Measurements from ENCODE around the gene PIM2.

Gene PIM2

DNA sequence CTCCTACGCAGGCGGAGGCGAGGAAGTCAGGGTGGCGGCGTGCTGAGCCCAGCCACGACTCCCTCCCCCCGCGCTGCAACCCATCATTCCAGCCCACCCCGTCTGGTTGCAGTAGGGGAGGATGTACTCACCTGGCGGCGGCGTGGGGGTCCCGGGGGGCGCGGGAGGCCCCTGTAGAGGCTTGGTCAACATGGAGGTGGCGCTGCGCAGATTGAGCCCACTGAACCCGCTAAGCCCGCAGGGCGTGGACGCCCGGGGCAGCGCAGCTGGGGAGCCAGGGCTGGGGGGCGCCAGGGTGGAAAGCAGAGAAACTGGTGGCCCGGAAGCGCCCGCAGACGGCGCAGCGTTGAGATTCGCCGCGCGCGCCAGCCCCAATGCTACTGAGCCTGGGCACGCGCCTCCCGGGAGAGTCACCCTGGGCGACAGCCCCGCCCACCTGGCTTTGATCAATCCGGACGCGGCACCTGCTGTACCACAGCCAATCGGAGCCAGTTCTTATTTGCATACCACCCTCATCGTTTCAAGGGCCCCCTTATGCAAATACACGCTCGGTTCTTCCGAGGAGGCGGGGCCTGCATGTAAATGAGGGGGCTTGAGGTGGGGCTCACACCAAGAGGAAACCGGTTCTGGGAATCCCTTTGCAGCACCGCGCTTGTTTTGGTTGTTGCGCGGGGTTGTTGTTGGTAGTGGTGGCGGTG lies at the start of gene PIM2:
PIM2 (minus strand) TSS at position 382 of the 698 bp plus-strand sequence; CDS start at position 192, 190 bp downstream.
- DNase-seq, result peak; percentile 95

DNA sequence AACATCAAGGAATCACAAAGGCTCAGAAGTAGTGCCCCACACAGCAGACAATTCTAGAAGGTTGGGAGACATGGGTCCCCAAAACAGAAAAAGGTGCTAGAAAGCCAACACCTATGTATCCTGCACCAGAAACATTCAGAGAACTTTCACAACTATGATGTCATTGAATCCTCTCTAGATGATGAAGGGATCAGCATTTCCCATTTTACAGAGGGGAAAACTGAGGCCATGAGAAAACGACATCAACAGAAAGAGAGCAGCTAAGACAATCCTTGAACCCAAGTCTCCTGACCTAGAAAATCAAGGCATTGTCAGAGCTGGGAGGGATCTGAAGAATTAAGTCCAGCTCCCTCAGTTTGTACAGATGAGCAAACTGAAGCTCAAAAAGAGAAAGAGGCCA lies 49.6 kb upstream of the PIM2 start:
- DNase-seq, result no peak

DNA sequence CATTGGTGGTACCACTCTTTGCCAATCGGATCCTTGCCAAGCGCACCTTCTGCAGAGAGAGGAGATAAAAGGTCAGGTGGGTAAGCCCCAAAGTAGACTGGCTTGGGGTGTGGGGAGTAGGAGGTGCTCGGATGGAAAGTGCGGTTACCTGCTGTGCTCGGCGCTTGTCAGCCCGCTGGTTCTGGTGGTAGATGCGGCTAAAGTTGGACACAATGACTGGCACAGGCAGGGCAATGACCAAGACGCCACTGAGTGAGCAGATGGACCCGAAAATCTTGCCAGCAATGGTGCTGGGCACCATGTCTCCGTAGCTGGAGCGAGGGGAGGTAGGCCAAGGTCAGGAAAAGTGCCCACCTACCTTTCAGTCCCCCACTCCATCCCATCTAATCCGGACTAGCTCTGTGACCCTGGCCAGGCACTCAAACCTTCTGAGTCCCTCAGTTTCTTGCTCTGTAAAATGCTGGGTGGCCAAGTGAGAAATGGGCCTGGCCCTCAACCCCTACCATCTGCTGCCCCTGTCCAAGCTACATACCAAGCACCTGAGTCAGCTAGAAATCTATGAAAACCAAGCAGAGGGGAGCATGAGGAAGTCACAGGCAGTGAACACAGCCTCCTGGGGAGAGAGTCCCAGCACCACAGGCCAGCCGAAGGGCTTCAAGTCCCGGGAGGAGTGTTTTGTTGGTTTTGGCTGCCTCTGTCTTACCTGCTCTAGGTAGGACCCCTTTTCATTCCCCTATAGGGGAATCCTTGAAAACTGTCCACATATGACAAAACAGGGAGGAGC lies 48.2 kb upstream of the PIM2 start:
- no peak for DNase-seq

DNA sequence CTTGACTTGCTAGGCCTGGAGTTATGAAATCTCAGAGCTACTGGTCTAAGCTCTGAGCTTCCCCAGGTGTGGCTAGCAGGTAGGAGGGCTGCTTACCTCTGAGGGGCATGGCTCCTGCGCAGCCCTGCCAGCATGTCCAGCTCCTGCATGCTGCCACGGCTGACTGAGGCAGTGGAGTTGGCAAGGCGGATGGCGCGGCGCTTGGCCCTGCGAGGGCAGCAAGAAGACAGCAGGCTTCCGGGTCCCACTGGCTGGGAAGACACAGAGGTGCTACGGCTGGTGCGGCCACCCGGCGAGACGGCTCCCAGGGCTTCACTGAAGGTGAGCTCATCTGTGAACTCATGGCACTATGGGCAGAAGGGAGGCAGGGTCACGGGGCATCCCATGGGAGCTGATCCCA lies 47.1 kb upstream of the PIM2 start:
- DNase-seq, result no peak

DNA sequence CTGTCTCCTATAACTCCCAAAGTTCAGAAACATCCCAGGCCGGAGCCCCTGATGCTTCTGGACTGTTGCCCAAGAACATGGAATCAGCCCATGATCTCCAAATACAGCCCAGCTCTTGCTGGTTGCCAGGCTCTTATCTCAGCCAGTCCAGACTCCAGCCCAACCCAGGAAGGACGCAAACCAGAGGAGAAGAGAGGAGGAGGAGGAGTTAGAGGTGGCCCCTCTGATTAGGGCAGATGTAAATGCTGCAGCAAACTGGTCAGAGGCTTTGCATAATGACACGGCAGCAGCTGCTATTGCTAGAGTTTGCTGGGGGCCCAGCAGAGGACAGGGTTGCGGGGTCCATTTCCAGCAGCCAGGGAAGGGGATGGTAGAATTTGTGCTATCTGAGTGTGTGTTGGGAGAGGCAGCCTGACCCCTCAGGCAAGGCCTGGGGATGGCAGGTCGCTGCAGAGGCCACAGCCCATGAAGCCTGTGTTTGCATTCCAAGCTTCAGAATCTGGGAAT lies 42.8 kb upstream of the PIM2 start:
- DNase-seq, result no peak

DNA sequence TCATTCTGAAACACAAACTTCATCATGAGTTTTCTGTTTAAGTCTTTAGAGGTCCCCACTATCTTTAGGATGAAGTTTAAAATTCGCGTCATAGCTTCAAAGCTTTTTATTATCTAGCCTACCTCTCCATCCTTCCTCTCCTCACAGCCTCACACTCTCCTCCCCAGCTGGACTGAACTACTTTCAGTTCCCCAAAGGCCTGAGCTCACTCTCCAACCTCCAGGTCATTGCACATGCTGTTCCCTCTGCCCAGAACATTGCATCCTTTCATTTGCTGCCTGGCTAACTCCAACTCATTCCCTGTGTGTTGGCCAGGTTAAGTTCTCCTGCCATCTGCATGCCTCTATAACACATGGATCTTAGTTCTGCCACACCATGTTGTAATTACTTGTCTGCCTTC lies 41.5 kb upstream of the PIM2 start:
- DNase-seq, result no peak

DNA sequence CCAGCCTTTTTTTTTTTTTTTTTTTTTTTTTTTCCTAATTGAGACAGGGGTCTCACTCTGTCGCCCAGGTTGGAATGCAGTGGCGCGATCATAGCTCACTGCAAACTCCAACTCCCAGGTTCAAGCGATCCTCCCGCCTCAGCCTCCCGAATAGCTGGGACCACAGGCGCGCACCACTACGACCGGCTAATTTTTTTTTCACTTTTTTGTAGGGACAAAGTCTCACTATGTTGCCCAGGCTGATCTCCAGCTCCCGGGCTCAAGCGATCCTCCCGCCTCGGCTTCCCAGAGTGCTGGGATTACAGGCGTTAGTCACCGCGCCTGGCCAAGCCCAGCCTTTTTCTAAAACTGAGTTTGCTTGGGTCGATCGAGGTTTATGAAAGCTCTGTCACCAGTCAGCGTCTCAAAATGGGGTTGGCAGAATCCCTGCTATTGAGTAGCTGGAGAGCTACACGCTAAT lies 39.8 kb upstream of the PIM2 start:
- peak; percentile 23 for DNase-seq

DNA sequence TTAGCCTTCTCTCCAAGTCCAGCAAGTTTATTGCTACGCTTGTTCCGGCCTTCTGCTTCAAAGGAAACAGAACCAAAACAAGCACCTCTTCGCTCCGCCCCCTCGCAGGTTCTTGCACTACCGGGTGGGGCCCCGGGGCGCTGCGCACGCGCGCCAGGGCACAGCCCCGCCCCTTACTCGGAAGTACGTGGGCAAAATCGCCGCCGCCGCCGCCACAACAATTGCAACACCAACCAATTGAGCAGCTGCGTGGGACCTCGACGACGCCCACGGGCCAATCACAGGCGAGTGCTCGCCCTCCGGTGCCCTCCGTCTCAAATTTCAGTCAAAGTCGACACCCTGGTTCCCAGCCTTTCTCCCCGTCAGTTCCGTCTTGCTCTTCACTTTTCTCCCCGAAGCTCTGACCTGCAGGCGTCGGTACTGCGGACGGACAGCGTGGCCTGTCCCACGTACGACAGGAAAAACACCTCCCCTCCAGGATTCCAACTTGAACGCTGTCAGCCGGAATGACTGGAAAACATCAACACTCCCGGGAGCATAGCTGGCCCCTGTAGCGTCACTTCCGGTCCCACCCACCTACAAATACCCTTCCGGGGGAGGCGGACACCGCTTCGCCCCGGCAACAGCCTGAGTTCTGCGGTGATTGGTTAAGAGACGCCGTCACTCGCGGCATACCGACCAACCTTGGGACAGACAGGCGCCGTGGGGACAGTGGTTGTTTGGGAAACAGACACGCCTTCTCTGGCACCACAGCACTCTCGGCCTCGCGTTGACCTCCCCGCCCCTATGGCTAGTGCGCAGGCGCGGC lies 39.2 kb upstream of the PIM2 start:
- peak; percentile 93 for DNase-seq

DNA sequence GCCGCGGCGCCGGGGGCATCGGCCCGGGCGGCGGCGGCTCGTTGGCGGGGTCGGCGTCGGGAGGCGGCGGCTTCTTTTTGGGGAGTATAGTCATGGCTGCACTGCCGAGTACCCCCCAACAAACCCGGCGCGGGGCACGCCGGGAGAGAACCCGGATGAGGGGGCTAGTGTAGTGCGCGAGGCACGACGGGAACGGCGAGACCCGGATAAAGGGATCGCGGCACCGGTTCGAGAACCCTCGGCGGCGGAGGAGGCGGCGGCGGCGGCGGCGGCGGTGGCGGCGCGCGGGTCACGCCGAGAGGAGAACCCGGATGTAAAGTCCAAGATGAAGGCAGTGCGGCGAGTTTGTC lies 38.6 kb upstream of the PIM2 start, which contains the start of gene OTUD5:
OTUD5 (minus strand) TSS at position 131 of the 350 bp plus-strand sequence; CDS start at position 94, 37 bp downstream.
- peak; percentile 80 for DNase-seq

DNA sequence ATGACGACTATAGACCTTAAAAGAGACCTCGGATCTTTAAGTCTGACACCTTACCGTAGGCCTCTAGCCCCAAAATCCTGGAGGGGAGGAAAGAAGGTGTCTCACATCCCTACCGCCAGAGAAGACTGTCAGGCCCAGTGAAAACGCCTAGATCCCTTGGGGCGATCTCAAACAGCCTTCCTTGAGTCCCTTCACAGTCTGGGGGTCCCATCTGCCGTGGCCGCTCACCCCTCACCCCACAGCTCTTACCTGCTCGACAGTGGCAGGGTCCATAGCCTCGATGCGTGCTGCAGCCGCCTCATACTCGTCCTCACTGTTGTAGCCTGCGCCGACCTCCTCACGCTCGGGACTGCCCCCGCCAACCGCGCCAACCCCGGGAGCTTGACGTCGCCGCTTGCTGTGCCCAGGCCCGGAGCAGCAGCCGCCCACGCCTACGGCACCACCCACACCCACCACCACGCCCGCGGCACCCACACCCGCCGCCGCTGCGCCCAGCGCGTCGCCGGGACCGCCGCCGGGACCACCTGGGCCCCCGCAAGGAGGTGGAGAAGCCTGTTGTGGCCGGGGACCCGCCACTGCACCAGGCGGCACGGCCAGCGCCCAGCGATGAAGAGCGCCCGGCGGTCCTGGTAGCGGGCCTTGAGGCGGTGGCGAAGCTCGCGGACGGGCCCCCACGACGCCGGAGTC lies 38.0 kb upstream of the PIM2 start:
- DNase-seq, result peak; percentile 36

DNA sequence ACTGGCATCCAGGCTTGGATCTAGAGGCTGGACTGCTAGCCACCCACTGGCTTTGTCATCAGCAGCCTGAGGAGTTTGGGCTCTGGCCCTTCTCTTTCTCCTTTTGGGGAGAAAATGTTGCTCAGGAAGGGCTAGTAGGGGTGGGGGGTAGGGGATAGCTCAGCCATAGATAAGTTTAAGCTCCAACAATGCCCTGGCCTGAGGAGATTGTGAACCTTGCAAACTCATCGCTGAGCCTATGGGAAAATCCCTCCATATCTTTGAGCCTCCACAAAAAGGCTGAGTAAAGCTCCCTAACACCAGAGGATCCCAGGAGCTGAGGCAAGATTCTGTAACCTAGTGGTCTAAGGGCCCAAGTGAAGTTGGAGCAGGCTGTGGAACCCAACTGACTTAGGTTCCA lies 29.8 kb upstream of the PIM2 start:
- no peak for DNase-seq

DNA sequence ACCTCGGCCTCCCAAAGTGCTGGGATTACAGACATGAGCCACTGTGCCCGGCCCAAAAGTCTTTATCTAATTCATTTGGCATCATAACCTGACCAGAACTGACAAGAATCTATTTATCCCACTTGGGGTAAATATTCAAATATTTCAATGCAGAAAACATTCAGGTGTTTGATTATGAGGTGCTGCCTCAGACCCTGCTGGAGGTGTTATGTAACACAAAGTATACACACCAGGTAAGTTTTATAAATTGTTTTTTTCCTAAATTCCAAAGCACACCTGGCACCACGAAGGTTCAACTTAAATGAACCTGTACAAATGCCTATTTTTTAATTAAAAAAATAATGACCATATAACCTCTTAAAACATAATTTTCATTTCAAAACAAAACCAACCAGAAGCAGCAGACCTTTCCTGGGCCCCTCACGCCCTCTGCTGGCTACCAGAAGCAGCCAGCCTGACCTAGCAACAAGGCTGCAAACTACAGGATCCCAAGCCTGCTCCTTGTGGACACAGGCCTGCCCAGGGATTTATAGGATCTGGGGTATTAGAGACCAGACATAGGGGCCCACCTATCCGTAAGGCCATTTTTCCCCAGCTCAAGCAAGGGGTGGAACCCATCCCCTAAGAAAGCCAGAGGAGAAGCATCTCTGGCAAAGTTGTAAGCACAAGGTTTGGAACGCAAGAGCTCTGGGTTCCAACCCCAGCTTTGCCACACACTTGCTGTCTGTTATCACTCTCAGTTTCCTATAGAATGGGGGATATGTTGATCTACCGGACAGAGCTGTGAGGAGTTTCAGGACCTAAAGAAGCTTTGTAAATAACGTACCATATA lies 26.9 kb upstream of the PIM2 start:
- DNase-seq, result peak; percentile 73

DNA sequence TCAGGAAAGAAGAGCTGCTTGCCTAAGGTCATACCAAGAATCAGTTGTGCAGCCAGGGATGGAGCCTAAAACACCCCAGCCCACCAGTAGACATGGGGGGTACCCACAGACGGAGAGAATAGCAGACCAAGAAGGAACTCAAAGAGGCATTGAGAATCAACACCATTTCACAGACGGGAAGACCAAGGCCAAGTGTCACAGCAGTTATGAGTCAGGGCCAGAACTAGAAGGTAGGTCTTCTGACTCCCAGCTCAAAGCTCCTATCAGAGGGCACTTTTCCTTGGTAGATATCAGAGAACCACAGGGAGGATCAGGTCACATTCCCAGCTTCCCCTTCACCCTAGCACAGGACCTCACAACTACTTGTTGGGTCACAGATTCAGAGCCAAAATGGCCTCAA lies 24.1 kb upstream of the PIM2 start:
- no peak for DNase-seq

DNA sequence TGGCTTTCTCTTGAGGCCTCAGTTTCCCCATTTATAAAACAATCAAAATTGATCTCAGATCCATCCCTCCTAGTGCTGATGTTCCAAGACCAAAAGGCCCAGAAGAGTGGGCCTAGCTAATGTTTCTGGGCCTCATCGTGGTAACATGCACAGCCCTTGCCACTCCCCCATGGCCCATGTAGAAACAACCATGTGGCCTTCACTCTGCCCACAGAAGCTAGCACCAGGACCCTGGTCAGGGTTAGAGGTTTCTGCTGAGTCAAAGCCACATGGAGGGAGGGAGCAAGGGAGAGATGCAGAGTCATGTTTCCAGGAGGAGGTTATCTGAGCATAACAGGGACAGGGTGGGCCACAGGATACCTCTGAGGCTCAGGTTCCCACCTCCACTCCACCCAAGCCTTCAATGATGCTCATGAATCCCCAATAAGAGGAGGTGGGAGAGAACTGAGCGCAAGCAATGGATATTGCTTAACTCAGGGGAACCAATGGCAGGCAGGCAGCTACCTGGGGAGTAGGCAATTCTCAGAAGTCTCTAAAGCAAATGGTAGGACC lies 21.7 kb upstream of the PIM2 start:
- DNase-seq, result no peak

DNA sequence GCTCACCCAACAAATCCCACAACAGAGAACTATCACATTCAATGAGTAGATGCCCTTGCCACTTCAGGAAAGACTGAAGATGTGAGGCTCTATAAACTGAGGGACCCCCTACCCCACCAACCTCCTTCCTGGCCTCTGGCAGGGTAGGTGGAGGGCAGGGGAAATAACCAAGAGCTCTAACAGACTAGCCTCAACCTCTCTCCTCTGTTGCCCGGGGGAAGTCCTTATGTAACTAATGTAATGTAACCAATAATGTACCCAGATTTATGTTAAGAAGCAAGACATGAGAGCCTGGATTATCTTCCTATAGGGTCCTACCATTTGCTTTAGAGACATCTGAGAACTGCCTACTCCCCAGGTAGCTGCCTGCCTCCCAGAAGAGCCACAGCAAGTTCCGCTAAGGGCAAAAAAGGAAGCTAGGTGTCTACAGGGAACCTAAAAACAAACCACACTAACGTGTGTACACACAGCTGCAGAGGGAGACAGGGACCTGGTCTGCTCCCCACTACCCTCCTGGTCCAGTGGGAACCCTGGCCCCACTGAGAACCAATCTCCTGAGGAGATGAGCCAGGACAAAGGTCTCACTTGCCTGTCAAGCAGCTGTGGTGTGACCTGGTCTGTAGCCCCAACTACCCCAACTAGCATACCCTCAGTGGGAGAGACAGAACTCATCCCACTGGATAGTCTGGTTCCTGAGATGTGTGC lies 20.9 kb upstream of the PIM2 start:
- peak; percentile 52 for DNase-seq

DNA sequence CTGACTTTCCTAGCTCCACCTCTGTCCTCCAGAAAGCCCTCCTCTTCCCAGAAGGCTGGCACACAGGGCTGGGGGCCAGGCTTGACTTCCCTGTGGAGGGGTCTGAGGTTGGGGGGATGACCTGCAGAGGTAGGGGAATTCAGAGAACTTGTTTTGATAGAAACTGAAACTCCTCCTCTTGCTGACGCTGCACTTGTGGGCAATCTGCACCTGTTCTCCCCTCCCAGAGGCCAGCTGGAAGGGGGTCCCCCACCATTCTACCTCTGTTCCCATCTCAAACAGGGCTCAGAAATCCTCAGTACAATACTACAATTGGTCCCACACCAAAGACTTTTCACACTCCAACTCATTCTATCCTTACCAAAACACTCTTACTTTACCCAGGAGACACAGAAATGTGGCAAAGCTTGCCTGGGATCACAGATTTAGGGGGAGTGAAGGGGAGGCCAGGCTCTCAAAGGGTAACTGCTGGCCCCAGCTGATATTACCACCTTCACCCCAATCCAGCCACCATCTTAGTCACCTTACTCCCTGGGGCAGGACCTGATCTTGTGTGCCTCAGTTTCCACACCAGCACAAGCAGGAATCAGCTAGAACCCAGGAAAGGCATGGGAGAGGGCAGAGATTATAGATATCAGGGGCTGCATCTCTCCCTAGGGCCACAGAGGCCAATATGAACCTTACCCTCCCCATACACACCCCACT lies 20.0 kb upstream of the PIM2 start:
- DNase-seq, result peak; percentile 72

DNA sequence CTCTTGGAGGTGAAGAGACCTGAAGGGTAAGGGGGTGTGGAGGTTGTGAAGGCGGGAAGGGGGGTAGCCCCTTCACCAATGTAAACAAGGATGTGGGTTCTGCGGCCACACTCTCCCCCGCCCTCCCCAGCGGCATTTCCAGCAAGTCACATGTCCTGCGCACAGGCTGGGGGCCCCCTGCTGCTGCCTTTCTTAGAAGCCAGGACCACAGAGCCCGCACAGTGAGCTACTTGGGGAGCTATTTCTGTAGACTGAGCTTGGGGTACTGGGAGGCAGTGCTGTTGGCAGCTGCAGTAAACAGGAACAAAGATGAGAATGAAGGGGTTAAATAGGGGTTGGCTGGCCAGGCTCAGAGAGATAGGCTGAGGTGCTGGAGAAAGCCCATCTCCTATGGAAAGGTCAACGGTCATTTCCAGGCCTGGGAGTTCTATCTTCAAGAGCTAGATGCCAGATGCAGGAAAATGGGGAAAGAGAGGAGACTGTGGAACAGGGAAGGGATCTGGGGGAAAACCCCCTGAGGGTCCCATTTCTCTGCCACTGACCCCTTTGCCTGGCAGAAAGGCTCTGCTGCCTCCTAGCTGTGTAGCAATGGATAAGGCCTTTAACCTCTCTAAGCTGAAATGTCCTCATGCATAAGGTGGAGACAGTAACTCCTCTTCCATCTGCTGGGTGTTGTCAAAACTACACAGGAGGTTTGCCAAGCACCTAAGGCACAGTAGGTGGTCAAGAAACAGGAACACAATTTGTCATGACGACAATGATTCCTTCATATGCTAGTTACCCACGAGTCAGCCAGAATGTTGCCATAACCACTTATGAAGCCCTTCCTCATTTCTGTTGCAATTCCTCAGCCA lies 18.5 kb upstream of the PIM2 start:
- DNase-seq, result peak; percentile 92

DNA sequence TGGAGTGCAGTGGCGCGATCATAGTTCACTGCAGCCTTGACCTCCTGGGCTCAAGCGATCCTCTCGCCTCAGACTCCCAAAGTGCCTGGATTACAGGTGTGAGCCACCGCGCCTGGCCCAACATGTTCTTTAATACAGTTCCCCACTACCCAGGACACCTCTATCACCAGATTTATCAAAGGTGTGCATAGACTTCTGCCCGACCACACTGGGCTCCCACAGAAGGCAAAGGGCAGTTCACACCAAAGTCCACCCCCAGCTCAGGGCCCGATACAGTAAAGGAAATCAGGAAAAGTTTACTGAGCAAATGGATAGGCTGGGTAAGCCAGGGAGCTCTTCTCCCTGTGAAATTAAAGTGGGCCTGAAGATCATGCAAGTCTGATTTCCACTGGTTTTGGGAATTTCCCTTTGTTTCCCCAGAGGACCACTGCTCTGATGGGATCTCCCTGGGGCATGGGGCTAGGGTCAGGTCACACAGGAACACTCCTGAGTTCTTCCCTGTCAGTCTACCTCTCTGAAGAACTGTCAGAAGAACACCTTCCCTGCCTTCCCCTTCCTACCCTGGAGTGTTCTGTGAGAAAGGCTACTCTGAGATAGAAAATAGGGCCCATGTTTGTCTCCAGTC lies 17.7 kb upstream of the PIM2 start:
- no peak for DNase-seq

DNA sequence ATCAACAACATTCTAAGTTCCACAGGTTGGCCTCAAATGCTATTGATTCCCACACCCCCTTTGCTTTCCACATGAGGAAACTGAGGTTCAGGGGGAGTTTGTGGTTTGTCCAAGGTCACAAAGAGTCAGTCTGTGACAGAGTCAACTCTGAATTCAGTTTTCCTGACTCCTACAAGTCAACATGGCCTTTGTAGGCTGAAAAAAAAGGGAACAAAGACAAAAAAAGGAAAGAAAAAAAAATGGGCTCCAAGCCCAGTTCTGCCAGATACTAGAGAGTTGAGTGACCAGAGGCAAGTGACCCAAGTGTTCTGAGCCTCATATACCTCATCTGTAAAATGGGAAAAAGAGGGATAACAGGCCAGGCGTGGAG lies 16.5 kb upstream of the PIM2 start:
- DNase-seq, result no peak

Data from CD4-positive, alpha-beta T cell treated with Interleukin-6 for 4 hours (primary cell).